Esophagus muscularis mucosa (tissue), 4 donors: ENCODE results near the gene PTPN3. TPM values are rescaled to one million over a fixed set of nuclear protein-coding genes. Genes with fewer than 3 reads are reported as not detected.

Experiments
- DNase-seq: peaks from one replicate; pipeline ENCODE4 v3.0.0-alpha.2; 2017; ENCODE audit errors: extremely low spot score
- H3K27ac ChIP-seq, 4 donors: fragments of 200-600 bp; sonication (generic); replicated peaks in 1 of 4; 1 replicate in 3 of 4; 2 replicates in 1 of 4; pipeline ENCODE4 v1.5.1; 2016 to 2019; ENCODE audit warnings: mild to moderate bottlenecking in 1 of 4
- H3K27me3 ChIP-seq, 4 donors: fragments of 200-600 bp; sonication (generic); one replicate each; pipeline versions ENCODE4 v1.5.1 to v1.6.0; 2016 to 2019
- H3K36me3 ChIP-seq, 4 donors: fragments of 200-600 bp; sonication (generic); one replicate each; pipeline ENCODE4 v1.5.1; 2016 to 2019
- H3K4me1 ChIP-seq, 4 donors: fragments of 200-600 bp; sonication (generic); one replicate each; pipeline ENCODE4 v1.5.1; 2016 to 2019
- H3K4me3 ChIP-seq, 4 donors: fragments of 200-600 bp; sonication (generic); 1 replicate in 2 of 4; 2 replicates in 2 of 4; pipeline ENCODE4 v1.5.1; 2016 to 2019; ENCODE audit warnings: mild to moderate bottlenecking in 4 of 4, moderate library complexity in 1 of 4
- H3K9me3 ChIP-seq, 4 donors: fragments of 200-600 bp; sonication (generic); 1 replicate in 3 of 4; 2 replicates in 1 of 4; pipeline ENCODE4 v1.5.1; 2016 to 2019
- EP300 ChIP-seq: sonication (generic); formaldehyde crosslinking; IDR thresholded peaks from one replicate; pipeline ENCODE4 v1.6.1; 2017; ENCODE audit warnings: antibody characterized with exemption
- POLR2A ChIP-seq: fragments of 450-650 bp; IDR thresholded peaks from one replicate; pipeline ENCODE4 v1.6.1; 2017; ENCODE audit warnings: antibody characterized with exemption, moderate library complexity, mild to moderate bottlenecking, low read depth
- POLR2AphosphoS5 ChIP-seq, 2 donors: sonication (generic); formaldehyde crosslinking; IDR thresholded peaks; one replicate each; pipeline ENCODE4 v1.6.1; 2017; ENCODE audit warnings: antibody characterized with exemption in 2 of 2
- WGBS: methylation state at CpG from one replicate; pipeline ENCODE4 v1.1.5; 2018; 5-methylcytosine and 5-hydroxymethylcytosine counted together
- intact Hi-C: fragments of 100-400 bp; cut with DNase I; formaldehyde crosslinking; loops from one replicate; pipeline ENCODE4 v1.15.1; 2023
- total RNA-seq, 4 donors: library from RNA; depleted of rRNA; stranded (reverse); fragments of >200 nt; gene quantifications; one replicate each; pipeline versions ENCODE4 v1.1.0 to v1.2.1, GENCODE V29; 2016
- TF ChIP-seq, protein P1 (sequence below), 3 experiments: fragments of 200-600 bp in 2 of 3; fragments of 450-650 bp in 1 of 3; sonication (generic) in 2 of 3; IDR thresholded peaks; one replicate each; pipeline ENCODE4 v1.5.1; 2017 to 2019; ENCODE audit warnings: antibody characterized with exemption in 3 of 3, mild to moderate bottlenecking in 2 of 3, moderate library complexity in 1 of 3

The PTPN3 gene
- total RNA-seq, 4 donors from 2014 or later: 0.83 to 2.0 (median 1.3) TPM

DNA sequence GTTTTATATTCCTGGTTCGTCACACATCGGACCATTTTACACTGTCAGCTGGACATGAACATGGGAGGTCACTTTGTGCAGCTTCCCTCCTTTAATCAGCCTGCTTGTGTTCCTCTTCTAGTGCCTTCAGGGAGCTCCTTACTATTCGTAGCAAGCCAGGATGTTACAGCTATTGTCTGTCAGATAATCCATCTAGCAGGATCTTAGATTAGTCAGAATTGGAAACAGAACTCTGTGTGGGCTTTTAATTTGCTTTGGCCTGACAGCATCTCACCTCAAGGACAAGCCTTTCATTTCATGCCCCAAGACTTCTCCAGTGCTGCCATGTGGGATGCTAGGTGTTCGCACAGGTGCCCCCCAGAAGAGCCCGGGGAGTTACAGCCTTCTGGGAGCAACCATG lies 147.1 kb downstream of the PTPN3 start:
- no peak overlapping the region for H3K27ac ChIP-seq
- WGBS: 73% methylated on average over 5 of the region's 5 CpGs
- peaks cover 0 to 12% (median 0%) of the 10 kb centered on the region in 4 donors for H3K27me3 ChIP-seq
- peaks cover 0 to 11% (median 10%) of the 10 kb centered on the region in 4 donors for H3K4me1 ChIP-seq
- no peak for TF ChIP-seq EP300
- no peak for TF ChIP-seq POLR2A
- TF ChIP-seq, protein P1, sequence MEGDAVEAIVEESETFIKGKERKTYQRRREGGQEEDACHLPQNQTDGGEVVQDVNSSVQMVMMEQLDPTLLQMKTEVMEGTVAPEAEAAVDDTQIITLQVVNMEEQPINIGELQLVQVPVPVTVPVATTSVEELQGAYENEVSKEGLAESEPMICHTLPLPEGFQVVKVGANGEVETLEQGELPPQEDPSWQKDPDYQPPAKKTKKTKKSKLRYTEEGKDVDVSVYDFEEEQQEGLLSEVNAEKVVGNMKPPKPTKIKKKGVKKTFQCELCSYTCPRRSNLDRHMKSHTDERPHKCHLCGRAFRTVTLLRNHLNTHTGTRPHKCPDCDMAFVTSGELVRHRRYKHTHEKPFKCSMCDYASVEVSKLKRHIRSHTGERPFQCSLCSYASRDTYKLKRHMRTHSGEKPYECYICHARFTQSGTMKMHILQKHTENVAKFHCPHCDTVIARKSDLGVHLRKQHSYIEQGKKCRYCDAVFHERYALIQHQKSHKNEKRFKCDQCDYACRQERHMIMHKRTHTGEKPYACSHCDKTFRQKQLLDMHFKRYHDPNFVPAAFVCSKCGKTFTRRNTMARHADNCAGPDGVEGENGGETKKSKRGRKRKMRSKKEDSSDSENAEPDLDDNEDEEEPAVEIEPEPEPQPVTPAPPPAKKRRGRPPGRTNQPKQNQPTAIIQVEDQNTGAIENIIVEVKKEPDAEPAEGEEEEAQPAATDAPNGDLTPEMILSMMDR (IDR thresholded peaks at IDR 0.05): no peak
- no peak for TF ChIP-seq POLR2AphosphoS5 (IDR thresholded peaks at IDR 0.05)
- H3K4me3 ChIP-seq: no peak overlapping the region
- intact Hi-C loops: no loop called here
- H3K36me3 ChIP-seq: no peaks in the 10 kb centered on the region
- H3K9me3 ChIP-seq: no peaks in the 10 kb centered on the region
- no peak for DNase-seq

DNA sequence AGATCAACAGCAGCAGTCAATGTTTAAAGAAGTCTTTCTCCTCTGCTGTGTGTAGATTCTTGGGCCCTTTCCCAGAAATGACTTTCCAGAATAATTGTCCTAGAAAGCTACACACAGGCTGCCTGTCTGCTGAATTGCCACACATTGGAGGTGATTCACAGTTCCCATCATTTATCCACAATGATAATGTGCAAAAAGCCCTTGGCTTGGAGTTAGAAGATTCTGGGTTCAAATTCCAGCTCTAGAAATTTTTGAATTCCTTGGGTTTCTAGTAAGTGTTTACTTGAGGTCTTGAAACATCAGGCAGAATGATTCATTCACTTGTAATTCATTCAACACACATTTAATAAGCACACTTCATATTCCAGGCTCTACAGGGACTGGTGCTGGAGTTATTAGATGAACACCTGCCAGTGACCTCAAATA lies 148.7 kb downstream of the PTPN3 start:
- no peak for DNase-seq
- Histone ChIP-seq H3K4me3 (no peak overlapping the region), H3K27me3 (peaks cover 0 to 4% (median 0%) of the 10 kb centered on the region in 4 donors), H3K4me1 (peaks cover 0 to 11% (median 10%) of the 10 kb centered on the region in 4 donors), H3K27ac (no peak overlapping the region), H3K9me3 (no peaks in the 10 kb centered on the region), H3K36me3 (no peaks in the 10 kb centered on the region)
- intact Hi-C loops: no loop called here
- TF ChIP-seq EP300: peak; percentile 38
- TF ChIP-seq, protein P1 (IDR thresholded peaks at IDR 0.05): no peak
- no peak for TF ChIP-seq POLR2A
- peak in 1 of 2 donors; percentile 64 for TF ChIP-seq POLR2AphosphoS5 (IDR thresholded peaks at IDR 0.05)

DNA sequence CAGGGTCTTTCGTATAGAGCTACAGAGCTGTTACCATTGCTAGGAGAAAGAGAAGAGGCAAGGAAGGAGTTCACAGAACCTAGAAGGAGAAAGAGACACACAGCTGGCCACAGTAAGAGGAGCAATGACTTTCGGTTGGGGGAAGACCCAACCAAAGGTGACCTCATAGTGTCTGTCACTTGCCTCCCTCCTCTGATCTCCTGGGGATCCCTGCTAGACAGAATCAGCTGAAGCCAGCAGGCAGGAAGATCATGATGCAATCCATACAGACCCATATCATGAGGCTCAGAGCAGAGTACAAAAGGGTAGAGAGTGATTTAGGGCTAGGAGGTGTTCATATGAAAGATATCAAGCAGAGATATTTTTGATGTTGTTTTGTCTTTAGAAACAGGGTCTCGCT lies 151.2 kb downstream of the PTPN3 start:
- no peaks in the 10 kb centered on the region for H3K36me3 ChIP-seq
- H3K4me3 ChIP-seq: no peak overlapping the region
- H3K27me3 ChIP-seq: peaks cover 0 to 1% (median 0%) of the 10 kb centered on the region in 4 donors
- peaks cover 0 to 11% (median 10%) of the 10 kb centered on the region in 4 donors for H3K4me1 ChIP-seq
- no peak overlapping the region for H3K27ac ChIP-seq
- TF ChIP-seq, protein P1 (IDR thresholded peaks at IDR 0.05): no peak
- TF ChIP-seq POLR2A (no peak), POLR2AphosphoS5 (IDR thresholded peaks at IDR 0.05) (no peak), EP300 (no peak)
- intact Hi-C loops: no loop called here
- DNase-seq: no peak
- WGBS: 88% methylated on average over 3 of the region's 3 CpGs
- no peaks in the 10 kb centered on the region for H3K9me3 ChIP-seq

DNA sequence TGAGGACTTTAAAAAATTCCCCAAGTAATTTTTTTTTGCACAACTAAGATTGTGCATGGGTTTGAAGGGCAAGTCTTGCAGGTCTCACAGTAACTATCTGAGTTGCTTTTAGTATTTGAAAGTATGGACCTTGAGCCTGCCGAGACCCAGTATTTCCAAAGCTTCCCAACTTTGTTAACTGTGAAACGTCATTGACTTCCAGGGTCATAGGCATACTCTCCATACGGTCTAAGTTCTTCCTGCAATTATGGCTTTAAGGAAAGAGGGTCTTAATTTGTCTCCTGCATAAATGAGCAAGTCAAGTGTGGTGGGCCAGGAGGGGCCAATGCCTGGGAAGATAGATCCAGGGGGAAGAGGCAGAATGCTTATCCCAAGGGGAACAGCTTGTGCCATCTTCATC lies 153.2 kb downstream of the PTPN3 start:
- H3K4me1 ChIP-seq: peaks cover 0 to 11% (median 10%) of the 10 kb centered on the region in 4 donors
- H3K9me3 ChIP-seq: no peaks in the 10 kb centered on the region
- intact Hi-C loops: no loop called here
- WGBS: 89% methylated on average over 3 of the region's 3 CpGs
- no peak overlapping the region for H3K27ac ChIP-seq
- H3K4me3 ChIP-seq: no peak overlapping the region
- TF ChIP-seq EP300 (no peak), POLR2AphosphoS5 (IDR thresholded peaks at IDR 0.05) (no peak), POLR2A (no peak)
- TF ChIP-seq, protein P1 (IDR thresholded peaks at IDR 0.05): no peak
- no peaks in the 10 kb centered on the region for H3K36me3 ChIP-seq
- no peaks in the 10 kb centered on the region for H3K27me3 ChIP-seq
- no peak for DNase-seq

DNA sequence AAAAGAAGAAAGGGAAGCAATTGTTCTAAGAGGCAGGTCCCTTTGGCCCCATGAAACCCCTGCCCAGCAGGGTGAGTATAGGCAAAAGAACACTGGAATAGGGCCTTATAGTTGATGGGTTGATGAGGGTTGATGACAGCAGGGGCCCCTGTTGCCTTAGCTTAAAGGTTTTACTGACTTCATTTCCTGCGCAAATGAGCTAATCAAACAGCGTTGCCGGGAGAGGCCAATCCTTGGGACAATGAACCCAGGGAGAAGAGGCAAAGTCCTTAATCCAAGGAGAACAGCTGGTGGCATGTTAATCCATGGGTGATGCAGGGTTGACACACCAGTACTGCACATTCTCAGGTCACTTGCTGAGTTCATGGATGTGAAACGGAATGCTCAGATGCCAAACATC lies 155.2 kb downstream of the PTPN3 start:
- no peaks in the 10 kb centered on the region for H3K36me3 ChIP-seq
- no peak for DNase-seq
- H3K9me3 ChIP-seq: no peaks in the 10 kb centered on the region
- no peak overlapping the region for H3K4me3 ChIP-seq
- intact Hi-C loops: no loop called here
- H3K27ac ChIP-seq: no peak overlapping the region
- TF ChIP-seq EP300: no peak
- TF ChIP-seq, protein P1 (IDR thresholded peaks at IDR 0.05): no peak
- TF ChIP-seq POLR2A: no peak
- TF ChIP-seq POLR2AphosphoS5 (IDR thresholded peaks at IDR 0.05): no peak
- 96% methylated on average over 4 of the region's 4 CpGs for WGBS
- no peaks in the 10 kb centered on the region for H3K27me3 ChIP-seq
- H3K4me1 ChIP-seq: no peaks in the 10 kb centered on the region
